ENCODE measurements around the gene RNF103.

The RNF103 gene

DNA sequence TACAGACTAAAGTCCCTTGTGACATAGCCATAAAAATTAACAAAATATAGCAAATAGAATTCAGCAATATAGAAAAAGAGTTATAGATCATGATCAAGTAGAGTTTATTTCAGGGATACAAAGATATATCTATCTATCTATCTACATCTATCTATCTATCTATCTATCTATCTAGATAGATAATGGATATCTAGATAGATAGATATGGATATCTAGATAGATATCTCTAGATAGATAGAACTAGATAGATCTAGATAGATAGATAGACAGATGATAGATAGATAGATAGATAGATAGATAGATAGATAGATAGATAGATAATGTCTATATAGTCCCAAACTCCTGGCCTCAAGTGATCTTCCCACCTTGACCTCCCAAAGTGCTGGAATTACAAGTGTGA lies 43.1 kb downstream of the RNF103 start:
- TF ChIP-seq TEAD4 (IDR thresholded peaks at IDR 0.05) (no peak), CREB1 (IDR thresholded peaks at IDR 0.05; ENCODE audit: low read depth) (no peak), EP300 (IDR thresholded peaks at IDR 0.05; ENCODE audit: borderline replicate concordance) (no peak), REST (IDR thresholded peaks at IDR 0.05; ENCODE audit: low read depth) (no peak)
- TF ChIP-seq, protein P1, sequence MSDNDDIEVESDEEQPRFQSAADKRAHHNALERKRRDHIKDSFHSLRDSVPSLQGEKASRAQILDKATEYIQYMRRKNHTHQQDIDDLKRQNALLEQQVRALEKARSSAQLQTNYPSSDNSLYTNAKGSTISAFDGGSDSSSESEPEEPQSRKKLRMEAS (IDR thresholded peaks at IDR 0.05): no peak

GRCh38 chr2:86577817-86578456 lies 45.7 kb downstream of the RNF103 start:
- TF ChIP-seq TAF1 (IDR thresholded peaks at IDR 0.05; ENCODE audit: low read depth) (no peak), TCF12 (IDR thresholded peaks at IDR 0.05; ENCODE audit: low read depth) (no peak), REST (IDR thresholded peaks at IDR 0.05; ENCODE audit: low read depth) (no peak), RAD21 (IDR thresholded peaks at IDR 0.05; ENCODE audit: low read depth) (no peak), ZBTB7A (IDR thresholded peaks at IDR 0.05; ENCODE audit: low read depth) (no peak), YY1 (IDR thresholded peaks at IDR 0.05; ENCODE audit: low read depth) (no peak), CREB1 (IDR thresholded peaks at IDR 0.05; ENCODE audit: low read depth) (no peak), EGR1 (IDR thresholded peaks at IDR 0.05) (no peak), TEAD4 (IDR thresholded peaks at IDR 0.05) (no peak), EP300 (IDR thresholded peaks at IDR 0.05; ENCODE audit: borderline replicate concordance) (no peak), FOXM1 (IDR thresholded peaks at IDR 0.05; ENCODE audit: borderline replicate concordance, low read depth) (no peak), CEBPB (IDR thresholded peaks at IDR 0.05) (no peak), NFIC (IDR thresholded peaks at IDR 0.05) (no peak)
- TF ChIP-seq, protein P2, sequence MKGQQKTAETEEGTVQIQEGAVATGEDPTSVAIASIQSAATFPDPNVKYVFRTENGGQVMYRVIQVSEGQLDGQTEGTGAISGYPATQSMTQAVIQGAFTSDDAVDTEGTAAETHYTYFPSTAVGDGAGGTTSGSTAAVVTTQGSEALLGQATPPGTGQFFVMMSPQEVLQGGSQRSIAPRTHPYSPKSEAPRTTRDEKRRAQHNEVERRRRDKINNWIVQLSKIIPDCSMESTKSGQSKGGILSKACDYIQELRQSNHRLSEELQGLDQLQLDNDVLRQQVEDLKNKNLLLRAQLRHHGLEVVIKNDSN (IDR thresholded peaks at IDR 0.05): no peak
- TF ChIP-seq, protein P1 (IDR thresholded peaks at IDR 0.05): no peak

GRCh38 chr2:86570059-86570458 lies 53.6 kb downstream of the RNF103 start:
- TF ChIP-seq, protein P2 (IDR thresholded peaks at IDR 0.05): no peak
- TF ChIP-seq CREB1 (IDR thresholded peaks at IDR 0.05; ENCODE audit: low read depth): no peak
- TF ChIP-seq, protein P1 (IDR thresholded peaks at IDR 0.05): no peak
- no peak for TF ChIP-seq RAD21 (IDR thresholded peaks at IDR 0.05; ENCODE audit: low read depth)

DNA sequence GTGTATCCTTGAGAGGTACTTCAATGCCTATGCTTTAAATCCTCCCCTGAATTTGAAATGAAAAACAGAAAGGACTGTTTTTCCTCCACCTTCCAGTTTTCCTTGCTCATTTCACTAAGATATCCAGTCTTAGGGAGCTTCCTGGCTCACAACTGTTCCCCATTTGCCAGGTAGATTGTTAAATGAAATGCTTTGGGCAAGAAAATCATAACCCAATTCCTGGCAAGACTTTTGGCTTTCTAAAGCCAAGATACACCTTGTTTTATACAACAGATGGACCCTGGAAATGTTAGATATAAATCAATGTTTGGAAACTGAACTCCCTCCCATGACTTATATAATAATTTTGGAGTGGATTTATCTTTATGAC lies 56.9 kb downstream of the RNF103 start:
- TF ChIP-seq EP300 (IDR thresholded peaks at IDR 0.05; ENCODE audit: borderline replicate concordance): no peak
- no peak for TF ChIP-seq EGR1 (IDR thresholded peaks at IDR 0.05)
- no peak for TF ChIP-seq RAD21 (IDR thresholded peaks at IDR 0.05; ENCODE audit: low read depth)
- no peak for TF ChIP-seq REST (IDR thresholded peaks at IDR 0.05; ENCODE audit: low read depth)
- no peak for TF ChIP-seq TCF12 (IDR thresholded peaks at IDR 0.05; ENCODE audit: low read depth)
- no peak for TF ChIP-seq ZBTB7A (IDR thresholded peaks at IDR 0.05; ENCODE audit: low read depth)
- TF ChIP-seq TAF1 (IDR thresholded peaks at IDR 0.05; ENCODE audit: low read depth): no peak
- TF ChIP-seq TEAD4 (IDR thresholded peaks at IDR 0.05): no peak
- TF ChIP-seq, protein P1 (IDR thresholded peaks at IDR 0.05): no peak
- TF ChIP-seq NFIC (IDR thresholded peaks at IDR 0.05): no peak
- TF ChIP-seq FOXM1 (IDR thresholded peaks at IDR 0.05; ENCODE audit: borderline replicate concordance, low read depth): no peak
